ENCODE measurements around the gene POLR3C. TPM values are rescaled to one million over a fixed set of nuclear protein-coding genes. Genes with fewer than 3 reads are reported as not detected.

The POLR3C gene, protein sequence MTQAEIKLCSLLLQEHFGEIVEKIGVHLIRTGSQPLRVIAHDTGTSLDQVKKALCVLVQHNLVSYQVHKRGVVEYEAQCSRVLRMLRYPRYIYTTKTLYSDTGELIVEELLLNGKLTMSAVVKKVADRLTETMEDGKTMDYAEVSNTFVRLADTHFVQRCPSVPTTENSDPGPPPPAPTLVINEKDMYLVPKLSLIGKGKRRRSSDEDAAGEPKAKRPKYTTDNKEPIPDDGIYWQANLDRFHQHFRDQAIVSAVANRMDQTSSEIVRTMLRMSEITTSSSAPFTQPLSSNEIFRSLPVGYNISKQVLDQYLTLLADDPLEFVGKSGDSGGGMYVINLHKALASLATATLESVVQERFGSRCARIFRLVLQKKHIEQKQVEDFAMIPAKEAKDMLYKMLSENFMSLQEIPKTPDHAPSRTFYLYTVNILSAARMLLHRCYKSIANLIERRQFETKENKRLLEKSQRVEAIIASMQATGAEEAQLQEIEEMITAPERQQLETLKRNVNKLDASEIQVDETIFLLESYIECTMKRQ
- 10 to 100 TPM; 15.0 to 31.7 (median 21.0) TPM for total RNA-seq

DNA sequence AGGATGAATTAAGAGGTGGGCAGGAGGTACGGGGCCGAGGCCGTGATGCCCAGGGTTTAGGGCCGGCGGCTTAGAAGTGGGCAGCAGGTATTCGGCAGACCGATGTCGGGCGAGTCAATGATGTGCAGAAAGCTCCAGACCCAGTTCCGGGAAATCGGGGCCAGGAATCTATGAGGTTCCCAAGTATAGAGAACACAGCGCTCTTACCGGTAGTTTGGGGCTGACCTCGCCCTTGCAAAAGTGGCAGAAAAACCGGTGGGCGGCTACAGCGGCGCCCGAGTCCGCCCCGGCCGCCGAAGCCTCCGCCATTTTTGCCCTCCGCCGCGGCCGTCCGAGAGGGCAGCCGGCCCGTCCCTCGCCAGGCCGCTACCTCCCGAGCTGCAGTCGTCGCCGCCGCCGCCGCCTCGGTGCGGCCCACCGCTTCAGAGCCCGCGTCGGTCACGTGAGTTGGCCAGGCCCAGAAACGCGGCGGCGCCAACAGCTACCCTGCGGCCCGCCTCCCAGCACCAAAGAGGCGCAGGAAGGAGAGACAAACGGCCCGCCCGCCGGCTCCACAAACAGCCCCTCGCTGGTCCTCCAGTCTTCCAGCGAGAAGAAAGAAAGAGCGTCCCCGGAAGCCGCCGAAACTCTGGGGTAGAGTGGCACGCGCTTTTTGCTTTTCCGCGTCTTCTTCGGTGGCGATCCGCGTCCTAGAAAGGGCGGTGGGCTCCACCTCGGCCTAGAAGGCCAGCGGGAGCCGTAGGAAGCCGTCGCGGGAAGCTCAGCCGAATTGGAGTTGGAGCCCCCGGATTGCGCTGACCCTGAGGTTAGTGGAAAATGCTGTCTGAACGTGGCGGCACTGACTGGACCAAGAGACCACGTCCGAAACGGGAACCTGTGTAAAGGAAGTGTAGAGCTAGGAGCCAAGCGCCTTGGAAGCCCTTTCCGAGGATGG is at the start of gene POLR3C, which contains the start of gene RNF115:
TSS of gene POLR3C (plus strand) at position 636 of the 934 bp plus-strand sequence. CDS start 1,577 bp downstream, outside the sequence.
TSS of gene RNF115 (minus strand) at position 531 of the 934 bp plus-strand sequence. CDS start at position 309, 222 bp downstream.
- Histone ChIP-seq H3K27me3 (no peaks in the 10 kb centered on the region), H3K4me1 (peaks cover 0 to 27% (median 11%) of the 10 kb centered on the region in 3 donors), H3K9me3 (no peaks in the 10 kb centered on the region), H3K27ac (peak within 1 kb of the TSS; percentile 89 to 97 (median 92)), H3K36me3 (peaks cover 16 to 31% (median 20%) of the 10 kb centered on the region in 3 donors), H3K4me3 (peak within 1 kb of the TSS; percentile 58 to 95 (median 72))
- intact Hi-C loops (cut with DNase I) = no loop called here
- TF ChIP-seq CTCF (IDR thresholded peaks at IDR 0.05) (peak in 1 of 6 experiments; percentile 11), POLR2A (IDR thresholded peaks at IDR 0.05) (peak in 3 of 4 donors; percentile 3 to 91 (median 88))
- DNase-seq = peak; percentile 48
- WGBS, 2 donors = 0 to 3% methylated on average over 18 to 24 of the region's 89 CpGs

DNA sequence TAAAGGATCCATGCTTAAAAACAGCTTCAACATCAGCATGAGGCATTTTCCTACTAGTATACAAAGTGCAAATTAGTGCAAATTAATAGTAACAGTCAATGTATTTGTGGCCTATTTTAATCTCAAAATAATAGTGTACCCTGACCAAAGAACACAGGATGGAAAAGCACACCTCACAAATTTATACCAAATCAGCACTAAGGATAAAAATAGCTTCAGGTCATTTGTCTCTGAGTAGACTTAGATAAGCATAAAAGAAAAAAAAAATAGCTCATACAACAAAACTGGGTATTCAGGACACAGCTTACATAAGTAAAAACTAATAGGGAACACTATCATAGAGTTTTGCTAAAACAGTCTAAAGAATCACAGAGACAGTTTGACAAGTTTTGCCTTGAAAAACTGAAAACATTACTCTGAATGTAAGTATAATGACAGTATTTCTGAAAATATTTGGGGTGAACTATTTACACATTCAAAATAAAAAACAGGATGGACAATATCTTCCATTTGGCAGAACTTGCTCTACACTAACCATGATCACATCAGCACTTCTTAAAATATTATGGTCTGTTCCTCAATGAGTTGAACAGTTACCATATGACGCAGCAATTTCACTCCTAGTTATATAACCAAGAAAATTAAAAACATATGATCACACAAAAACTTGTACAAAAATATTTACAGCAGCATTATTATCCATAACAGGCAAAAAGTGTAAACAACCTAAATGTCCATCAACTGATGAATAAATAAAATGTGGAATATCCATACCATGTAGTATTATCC is 46.4 kb upstream of the POLR3C start:
- 84 to 92% methylated on average over 1 of the region's 1 CpG for WGBS, 2 donors
- intact Hi-C loops (cut with DNase I) = no loop called here
- H3K27ac ChIP-seq = no peak overlapping the region
- TF ChIP-seq POLR2A (IDR thresholded peaks at IDR 0.05) = no peak
- no peak for TF ChIP-seq CTCF (IDR thresholded peaks at IDR 0.05)
- DNase-seq = no peak
- H3K36me3 ChIP-seq = peaks cover 0 to 27% (median 0%) of the 10 kb centered on the region in 3 donors
- H3K4me1 ChIP-seq = peaks cover 0 to 13% (median 0%) of the 10 kb centered on the region in 3 donors
- no peaks in the 10 kb centered on the region for H3K27me3 ChIP-seq
- H3K4me3 ChIP-seq = no peak overlapping the region
- H3K9me3 ChIP-seq = no peaks in the 10 kb centered on the region

DNA sequence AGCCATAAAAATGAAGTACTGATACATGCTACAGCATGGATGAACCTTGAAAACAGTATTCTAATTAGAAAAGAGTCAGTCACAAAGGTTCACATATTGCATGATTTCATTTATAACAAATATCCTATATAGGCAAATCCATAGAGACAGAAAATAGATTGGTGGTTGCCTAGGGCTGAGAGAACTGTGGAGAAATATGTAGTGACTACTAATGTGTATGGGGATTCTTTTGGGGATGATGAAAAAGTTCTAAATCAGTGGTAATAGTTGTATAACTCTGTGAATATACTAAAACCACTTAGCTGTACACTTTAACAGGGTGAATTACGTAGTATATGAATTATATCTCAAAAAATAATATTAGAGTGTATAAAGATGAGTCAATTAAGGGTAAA is 45.9 kb upstream of the POLR3C start:
- no peak for TF ChIP-seq CTCF (IDR thresholded peaks at IDR 0.05)
- no peak for TF ChIP-seq POLR2A (IDR thresholded peaks at IDR 0.05)
- 88 to 100% methylated on average over 1 of the region's 1 CpG for WGBS, 2 donors
- H3K27ac ChIP-seq = no peak overlapping the region

GRCh38 chr1:145782272-145783099 is 41.5 kb upstream of the POLR3C start:
- Histone ChIP-seq H3K27ac (peak overlapping the region; percentile 63 to 81 (median 74)), H3K27me3 (no peaks in the 10 kb centered on the region), H3K36me3 (peaks cover 0 to 12% (median 0%) of the 10 kb centered on the region in 3 donors), H3K9me3 (no peaks in the 10 kb centered on the region), H3K4me1 (peaks cover 8 to 40% (median 19%) of the 10 kb centered on the region in 3 donors), H3K4me3 (peak overlapping the region in 3 of 4 donors; percentile 9 to 33 (median 15))
- no peak for DNase-seq
- no peak for TF ChIP-seq CTCF (IDR thresholded peaks at IDR 0.05)
- TF ChIP-seq POLR2A (IDR thresholded peaks at IDR 0.05) = no peak
- WGBS, 2 donors = 60 to 63% methylated on average over 10 of the region's 10 CpGs
- intact Hi-C loops (cut with DNase I) = no loop called here

More for the DNA sequence above, 45.9 kb upstream of the POLR3C start:
- Histone ChIP-seq H3K36me3 (peaks cover 0 to 21% (median 0%) of the 10 kb centered on the region in 3 donors), H3K27me3 (no peaks in the 10 kb centered on the region), H3K4me1 (peaks cover 0 to 17% (median 0%) of the 10 kb centered on the region in 3 donors), H3K4me3 (no peak overlapping the region), H3K9me3 (no peaks in the 10 kb centered on the region)
- DNase-seq = no peak
- intact Hi-C loops (cut with DNase I) = no loop called here

All from esophagus squamous epithelium (tissue), 5 donors.